NOMO-1 treated with DMSO at 0.1 percent for 48 hours (cell line): Measurements from ENCODE around the gene GAS2.
A peak's percentile ranks its signal among the peaks of the same experiment; 100 is the strongest.

Experiments used
- DNase-seq: peaks from one replicate; lab custom pipeline; 2025; ENCODE audit not compliant: unreplicated experiment; lab: John Stamatoyannopoulos, UW

Gene GAS2

DNA sequence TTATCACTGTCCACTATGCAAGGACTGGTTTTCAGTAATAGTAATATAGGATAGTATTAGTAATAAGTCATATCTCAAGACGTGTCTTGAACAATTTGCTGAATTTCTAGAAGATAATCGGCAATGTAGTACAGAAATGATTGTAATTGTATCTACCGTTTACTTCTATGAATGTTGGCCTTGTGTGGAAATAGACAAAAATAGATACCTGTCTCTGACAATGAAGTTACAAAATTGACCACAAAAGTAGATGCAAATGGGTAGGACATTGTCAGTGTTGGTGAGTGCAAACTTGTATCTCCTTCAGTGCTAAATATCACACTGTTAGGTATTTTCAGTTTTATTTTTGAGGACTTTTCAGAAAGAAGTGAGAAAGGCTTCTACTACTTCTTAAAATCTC lies 120.1 kb downstream of the GAS2 start:
- DNase-seq: no peak

DNA sequence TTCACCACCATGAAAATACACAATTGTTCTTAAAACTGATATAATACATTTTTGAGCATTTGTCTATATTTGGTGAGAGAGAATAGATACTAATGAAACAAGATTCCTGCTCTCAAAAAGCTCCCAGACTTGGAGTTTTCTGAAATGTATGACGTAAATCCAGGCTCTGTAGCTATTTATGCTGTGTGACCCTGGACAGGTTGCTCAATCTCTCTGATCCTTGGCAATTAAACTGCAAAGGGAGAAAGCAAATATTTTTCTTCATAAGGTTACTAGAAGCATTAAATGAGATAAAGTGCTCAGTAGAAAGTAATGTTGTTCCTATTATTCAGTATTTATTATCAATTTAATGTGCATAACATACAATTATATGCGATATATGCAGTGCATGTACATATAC lies 120.6 kb downstream of the GAS2 start:
- DNase-seq: no peak

DNA sequence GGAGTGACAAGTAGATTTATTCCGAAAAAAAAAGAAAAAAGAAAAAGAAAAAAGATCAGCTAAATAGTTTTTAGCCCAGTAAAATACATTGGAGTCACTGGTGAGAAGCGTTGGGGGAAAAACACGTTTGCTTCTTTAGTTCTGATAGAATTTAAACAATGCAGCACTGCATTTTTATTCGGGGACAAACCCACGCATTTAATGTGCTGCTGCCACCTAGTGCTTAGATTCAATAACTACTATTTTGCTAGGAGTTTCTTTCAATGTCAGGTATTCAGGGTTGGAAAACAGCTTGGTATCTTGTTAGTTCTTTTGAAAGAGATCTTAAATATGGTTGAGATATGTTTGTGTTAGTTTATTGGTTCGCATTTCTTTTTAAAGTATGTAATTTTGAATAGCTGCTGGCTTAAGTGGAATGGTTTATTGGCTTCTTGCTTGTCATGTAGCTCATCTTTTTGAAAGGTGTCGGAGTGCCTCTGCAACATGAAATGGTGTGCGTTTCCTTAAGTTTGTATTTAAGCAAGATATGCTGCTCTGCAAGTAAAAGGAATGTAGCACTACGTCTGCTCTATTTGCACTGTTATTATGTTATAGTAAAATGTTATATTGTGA lies 121.2 kb downstream of the GAS2 start:
- DNase-seq: peak; percentile 36

DNA sequence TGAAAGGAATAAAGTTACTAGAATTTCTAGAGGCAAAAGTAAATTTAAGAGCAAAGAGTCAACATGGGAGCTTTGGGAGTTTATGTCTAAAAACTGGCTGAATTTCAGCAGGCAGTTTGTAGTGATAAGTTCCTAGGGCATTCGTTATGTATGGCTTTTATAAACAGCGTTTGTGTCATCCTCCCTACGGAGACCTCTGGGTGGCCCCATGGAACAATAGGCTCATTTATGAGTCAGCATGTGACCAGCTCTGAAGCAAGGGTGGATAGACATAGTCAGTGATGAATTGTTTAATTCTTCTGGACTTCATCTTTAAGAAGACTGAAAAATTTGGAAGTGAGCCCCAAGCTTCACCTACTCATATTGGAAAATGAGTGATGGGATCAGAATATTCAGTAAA lies 126.1 kb downstream of the GAS2 start:
- DNase-seq: no peak

DNA sequence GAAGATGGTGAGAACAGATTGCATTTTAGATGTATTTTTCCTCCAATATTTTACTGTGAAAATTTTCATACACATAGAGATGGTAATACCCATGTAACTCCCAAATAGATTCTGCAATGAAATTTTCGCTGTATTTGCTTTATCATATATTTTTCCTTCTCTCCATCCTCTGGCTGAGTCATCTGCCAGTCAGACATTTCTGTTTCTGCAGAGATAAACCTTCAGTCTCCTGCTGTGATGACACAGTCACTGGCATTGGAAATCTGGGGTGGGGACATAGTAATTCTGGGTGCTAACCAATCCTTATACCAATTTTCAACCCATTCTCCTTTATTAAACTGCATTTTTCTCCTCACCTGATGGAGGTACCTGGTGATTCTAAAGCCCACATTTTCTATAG lies 129.5 kb downstream of the GAS2 start:
- DNase-seq: no peak

DNA sequence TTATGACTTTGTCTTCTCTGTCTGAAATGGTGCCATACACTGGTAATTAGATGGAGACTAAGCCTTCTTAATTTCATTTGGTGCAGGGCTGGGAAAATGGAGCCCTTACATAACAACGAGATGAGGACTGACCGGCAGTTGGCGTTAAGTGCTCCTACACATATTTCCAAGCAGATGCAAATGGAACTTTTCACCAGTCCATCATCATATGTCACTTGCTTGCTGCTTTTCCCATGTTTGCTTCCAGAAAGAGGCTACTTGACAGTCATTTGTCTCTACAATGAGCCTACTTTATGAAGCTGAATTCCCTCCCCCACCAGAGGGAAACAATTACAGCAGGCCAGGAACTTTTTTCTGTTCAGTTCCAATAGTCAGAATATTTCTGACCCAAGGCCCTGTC lies 130.6 kb downstream of the GAS2 start:
- no peak for DNase-seq

DNA sequence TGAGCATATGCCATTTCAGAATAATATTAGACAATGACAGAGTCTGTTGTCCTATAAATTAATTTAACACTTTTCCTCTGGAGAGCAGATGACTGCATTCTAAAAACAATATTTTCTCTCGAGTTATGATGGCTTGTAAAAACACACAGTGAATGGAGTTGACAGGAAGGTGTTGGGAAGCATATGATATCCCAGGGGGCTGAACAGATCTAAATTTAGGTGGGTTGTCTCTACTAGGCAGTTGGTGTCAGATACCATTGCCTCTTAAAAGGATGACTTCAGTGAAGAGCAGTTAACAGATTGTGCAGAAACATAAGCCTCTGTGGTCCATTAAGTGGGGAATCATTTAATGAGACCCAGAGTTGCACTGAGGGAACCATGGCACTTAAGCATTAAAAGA lies 132.5 kb downstream of the GAS2 start:
- DNase-seq: no peak

DNA sequence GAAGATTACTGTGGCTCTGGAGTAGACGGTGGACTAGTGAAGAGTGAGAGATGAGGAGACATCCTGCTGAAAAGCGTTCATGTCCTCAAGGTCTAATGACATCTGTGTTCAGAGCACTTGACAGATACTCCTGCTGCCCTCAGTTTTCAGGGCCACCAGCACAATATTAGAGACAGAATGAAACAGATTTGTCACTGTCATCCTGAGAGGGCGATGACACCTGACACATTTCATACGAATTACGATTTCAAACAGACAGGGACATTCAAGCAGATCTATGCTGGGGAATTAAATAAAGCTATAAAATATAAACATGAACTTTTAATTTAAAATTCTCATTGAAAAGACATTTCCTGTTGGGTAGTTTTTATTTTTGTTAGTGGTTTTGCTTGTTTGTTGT lies 134.1 kb downstream of the GAS2 start:
- DNase-seq: no peak

DNA sequence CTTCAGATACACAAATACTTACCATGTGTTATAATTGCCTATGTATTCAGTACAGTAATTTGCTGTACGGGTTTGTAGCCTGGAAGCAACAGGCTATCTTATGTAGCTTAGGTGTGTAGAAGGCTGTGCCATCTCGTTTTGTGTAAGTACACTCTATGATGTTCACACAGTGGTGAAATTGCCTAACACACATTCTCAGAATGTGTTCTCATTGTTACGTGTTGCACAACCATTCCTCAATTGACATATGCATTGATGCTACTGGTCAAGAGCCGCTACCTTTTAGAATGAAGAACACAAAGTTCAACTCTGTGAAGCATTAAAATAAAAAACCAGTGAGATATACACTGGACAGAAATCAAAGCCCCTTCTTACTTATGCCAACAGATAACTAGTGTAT lies 136.4 kb downstream of the GAS2 start:
- no peak for DNase-seq

DNA sequence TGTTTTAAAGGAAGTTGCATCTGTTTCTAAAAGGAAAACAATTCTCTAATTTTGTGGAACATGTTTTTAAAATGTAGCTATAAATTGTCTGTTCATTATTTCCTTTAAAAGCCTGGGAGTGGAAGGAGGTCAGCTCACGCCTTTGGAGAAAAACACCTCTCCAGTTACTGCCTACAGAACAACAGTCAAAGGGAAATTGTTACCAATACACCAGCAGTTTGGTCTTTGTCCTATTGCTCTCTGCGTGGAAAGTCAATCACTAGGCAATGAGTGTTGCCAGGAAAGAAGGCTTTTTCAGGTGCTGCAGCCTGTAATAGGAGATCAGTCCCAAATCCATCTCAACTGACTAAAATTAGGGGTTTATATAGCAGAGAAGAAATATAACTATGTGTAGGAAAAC lies 141.0 kb downstream of the GAS2 start:
- DNase-seq: no peak

DNA sequence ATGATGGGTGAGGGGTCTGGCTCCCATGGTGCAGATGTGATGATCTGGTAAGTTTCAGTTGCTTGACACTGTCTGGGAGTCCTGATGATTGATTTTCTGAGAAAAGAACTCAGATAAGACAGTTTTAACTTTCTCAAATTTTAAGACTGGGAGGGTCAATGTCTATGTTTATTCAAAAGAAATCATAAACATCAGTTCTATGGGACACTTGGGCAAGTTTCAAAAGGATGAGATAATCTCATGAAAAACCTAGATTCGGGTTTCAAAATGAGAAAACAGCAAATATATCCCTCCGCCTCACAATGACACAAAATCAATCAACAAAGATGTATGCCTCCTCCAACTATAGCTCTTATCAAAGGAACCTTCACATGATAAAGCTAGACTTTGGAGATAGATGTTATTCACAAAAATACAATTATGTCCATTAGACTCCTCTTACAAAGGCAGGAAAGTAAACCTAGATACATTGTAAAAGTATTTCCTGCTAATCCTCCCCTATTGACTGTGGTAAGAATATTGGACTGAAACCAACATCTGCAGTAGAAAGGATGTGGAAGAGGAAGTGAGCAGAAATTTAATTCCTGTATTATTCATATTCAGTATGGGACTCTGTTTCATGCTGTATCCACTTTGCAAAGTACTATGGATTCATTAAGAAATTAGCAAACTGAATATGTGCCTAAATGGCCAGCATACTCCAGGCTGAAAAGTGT lies 141.6 kb downstream of the GAS2 start:
- DNase-seq: peak; percentile 22

DNA sequence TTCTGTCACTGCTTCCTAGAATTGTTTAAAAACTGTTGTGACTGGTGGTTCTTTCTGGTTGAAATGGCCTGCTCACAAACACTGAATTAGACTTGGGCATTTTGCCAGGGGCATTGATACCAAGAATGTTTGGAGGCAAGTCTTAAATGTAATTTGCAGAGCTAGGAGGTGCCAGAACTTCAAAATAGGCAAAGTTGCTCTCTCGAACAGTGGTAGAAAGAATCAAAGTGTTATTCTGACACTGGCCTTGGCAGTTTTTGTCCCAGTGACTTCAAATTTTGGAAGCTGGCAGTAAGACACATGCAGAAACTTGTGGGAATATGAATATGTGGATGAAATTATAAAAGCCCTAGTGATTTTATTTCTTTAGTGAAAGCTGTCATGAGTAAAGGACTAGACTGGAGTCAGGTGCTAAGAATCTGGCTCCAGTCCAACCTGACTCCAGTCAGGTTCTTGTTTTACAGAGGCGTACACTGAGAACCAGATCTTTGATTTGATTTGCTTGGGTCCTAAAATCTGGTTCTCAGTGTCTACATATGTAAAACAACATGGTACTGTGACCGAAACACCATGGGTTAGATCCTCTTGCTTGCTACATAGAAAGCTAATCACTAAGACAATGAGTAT lies 142.3 kb downstream of the GAS2 start:
- DNase-seq: no peak

DNA sequence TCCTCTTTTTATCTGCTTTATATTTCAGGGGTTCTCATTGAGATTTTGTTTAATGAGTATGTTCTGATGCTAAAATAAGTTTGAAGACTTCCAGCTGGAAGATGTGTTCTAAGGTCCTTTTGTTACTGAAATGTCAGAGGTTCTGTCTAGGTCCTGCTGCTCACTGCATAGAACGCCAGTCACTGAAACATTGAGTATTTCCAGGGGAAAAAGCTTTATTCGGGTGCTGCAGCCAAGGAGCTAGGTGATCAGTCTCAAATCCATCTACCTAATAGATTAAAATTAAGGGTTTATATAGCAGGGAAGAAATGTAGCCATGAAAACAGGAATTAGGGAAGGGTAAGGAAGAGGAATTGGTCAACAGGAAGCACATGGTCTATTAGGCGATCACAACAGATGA lies 143.5 kb downstream of the GAS2 start:
- DNase-seq: no peak

DNA sequence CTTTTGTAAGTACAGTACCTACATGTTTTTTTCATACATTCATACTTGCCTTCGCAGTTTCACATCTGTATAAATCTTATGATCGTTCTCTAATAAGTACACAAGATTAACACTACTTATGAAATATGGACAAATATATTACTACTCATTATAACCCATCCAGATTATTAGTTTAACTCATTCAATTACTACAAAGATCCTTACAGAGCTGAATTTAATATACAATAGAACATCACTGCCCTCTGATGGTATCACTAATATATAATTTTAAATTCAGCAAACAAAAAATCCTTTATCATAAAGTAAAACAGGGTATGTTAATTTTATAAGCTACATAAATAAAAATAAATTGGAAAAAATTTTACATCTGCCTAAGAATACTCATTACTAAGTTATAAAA lies 155.8 kb downstream of the GAS2 start:
- no peak for DNase-seq

DNA sequence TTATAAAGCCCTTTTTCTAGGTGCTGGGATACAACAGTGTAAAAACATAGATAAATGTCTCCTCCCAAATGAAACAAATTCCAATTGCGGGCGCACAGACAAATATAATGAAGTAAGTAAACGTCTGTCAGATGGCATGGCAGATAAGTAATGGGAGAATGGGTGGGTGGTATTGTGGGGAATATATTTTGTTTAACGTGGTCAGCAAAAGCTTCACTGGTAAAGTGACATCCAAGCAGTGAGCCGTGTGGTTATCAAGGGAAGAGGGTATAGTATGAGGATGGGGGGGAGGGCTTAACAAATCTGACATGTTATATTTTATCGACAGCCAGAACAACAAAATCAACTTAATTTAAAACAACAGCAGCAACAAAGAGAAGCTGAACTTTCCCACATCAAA lies 162.0 kb downstream of the GAS2 start:
- peak; percentile 0 for DNase-seq

DNA sequence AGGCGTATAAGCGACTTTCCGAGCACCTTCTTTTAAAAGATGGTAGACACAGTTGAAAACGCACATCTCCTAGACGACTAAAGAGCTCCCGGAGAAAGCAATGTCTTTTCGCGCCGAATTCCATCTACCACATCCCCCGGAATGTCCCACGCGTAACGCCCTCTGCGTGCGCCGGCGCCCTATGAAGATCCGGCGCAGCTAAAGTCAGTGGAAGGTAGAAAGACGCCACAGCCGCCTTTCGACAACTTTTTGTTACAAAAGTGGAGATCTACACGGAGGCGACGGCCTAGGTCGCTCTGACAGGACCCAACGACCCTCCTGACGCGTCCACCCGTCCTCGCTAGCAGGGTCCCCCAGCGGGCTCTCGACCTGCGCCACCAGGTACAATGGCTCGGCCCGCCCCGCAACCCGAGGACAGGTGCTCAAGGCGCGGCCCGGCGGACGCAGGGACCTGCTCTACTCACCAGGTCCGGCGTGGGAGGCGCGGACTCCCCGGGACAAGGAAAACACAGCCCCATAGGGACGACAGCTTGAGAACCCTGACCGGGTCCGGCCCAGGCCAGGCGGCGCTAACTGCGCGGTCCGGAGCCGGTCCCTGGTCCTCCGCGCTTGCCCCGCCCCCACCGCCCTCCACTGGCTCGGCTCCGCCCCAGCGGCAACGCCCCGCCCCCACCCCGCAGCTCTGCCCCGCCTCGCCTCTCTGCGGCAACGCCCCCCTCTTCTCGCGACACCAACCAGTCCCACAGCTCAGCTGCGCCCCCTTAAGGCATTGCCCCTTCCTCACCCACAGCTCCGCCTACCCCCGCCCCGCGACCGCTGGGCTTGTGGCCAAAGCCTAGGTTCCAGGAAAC lies 163.0 kb downstream of the GAS2 start, which contains the start of gene SVIP:
Gene SVIP, minus strand, starts transcription at position 571 of the 851 bp plus-strand sequence. Its CDS starts 53 bp downstream, at position 518.
- DNase-seq: peak; percentile 84

DNA sequence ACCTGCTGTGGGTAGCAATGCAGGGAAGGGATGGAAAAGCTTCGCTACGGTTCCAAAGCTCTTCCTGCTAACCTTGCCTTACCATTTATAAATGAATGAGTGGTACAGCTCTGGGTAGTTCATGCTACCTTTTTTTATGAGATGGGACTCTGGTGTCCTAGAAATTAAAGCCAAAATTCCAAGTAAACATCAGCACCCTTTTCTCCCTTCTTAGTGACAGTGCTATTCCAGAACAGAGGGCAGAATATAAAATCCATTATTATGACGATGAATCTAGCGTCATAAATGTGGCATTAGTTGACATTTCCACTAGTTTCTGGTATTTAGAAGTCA lies 163.6 kb downstream of the GAS2 start:
- DNase-seq: no peak

DNA sequence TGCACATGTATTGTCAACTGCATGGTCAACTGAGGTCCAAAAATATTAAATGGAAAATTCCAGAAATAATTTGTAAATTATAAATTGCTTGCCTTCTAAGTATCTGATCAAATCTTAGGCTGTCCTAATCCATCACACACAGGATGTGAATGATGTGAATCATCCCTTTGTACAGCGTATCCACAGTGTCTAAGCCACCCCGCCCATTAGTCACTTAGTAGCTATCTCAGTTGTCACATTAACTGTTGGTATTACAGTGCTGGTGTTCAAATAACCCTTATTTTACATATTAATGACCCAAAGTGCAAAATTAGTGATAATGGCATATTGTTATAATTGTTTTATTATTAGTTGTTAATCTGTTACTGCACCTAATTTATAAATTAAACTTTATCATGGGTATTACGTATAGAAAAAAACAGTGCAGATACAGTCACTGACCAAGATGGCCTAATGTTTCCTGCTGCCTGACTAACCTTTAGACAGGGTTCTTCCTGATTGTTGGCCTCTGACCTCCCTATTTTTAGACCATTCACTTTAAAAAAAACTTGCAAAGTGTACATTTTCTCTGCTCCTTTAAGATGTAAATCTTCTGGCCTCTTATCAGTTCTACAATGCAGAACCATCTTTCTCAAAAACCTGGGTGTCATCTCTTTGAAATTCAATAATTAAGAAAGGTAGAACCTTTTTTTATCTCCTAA lies 166.1 kb downstream of the GAS2 start:
- DNase-seq: no peak

DNA sequence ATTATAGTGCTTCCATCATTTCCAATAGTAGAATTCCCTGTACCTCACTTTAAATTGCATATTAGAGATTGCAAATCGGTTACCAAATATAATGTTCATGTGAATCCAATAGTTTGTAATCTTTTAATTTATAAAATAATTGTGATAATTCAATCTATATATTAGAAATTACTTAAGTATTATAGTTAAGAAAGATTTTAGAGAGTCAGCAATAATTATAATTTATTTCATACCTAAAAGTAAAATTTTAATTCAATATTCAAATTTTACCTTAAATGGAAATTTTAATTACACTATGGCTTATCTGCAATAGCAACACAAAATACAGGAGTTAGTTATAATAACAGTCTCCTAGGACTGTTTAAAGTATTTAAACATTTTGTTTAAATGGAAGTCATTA lies 180.3 kb downstream of the GAS2 start:
- DNase-seq: no peak

DNA sequence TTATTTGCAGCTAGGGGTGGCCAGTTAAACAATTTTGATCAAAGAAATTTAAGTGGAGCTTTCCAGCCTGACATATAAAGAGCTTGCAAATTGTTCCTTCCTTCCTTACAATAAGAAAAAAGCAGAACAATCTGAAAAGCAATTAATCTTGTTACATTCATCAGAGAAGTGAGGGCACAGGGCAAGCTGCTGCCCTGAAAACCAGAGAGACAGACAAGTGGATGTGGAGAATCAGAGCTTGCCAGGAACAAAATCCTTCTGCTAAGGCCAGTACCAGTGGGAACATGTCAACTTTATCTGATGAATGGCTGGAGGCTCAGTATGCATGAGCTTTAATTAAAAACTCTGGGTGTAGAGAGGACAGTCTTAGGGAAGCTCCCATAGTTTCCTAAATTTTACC lies 185.1 kb downstream of the GAS2 start:
- peak; percentile 23 for DNase-seq

DNA sequence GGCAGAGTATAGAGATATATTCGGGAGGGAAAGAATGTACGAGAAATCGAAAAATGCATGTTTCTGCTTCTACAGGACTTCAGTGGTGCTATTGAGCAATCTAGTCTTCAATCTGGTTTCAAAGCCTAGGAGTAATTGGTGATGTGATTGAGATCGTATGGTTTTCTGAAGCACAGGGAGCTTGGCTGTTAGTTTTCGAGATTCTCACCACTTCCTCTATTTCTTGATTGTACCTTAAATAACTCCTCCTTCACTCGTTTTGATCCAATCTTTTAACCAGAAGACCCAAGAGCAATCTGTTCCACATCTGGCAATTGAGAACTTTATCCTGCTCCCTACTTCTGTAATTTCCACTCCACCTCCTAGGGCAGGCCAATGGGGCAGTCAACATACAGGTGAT lies 193.3 kb downstream of the GAS2 start:
- DNase-seq: peak; percentile 35
